ENCODE measurements around the gene DLGAP4. TPM values are rescaled to one million over a fixed set of nuclear protein-coding genes. Genes with fewer than 3 reads are reported as not detected.
A peak's percentile ranks its signal among the peaks of the same experiment; 100 is the strongest.

DLGAP4 gene
- total and polyA plus RNA-seq, 3 experiments from 2014 or later: 15.5 to 19.3 (median 19.1) TPM

DNA sequence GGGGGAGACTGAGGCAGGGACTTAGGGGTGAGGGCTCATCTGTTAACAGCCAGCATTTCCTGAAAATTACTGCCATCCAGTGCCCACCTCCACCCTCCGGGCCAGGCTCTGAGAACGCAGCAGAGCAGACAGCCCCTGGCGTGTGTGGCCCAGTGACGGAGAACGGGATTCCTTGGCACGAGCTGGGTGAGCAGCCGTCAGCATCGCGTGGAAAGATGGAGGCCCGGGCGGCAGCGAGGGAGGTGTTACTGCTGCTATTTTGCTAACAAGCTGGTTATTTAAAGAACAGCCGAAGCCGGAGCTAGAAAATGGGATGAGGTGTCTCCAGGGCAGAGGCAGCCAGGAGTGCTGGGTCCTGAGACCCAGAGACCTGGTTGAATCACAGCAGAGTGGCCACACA lies 62.7 kb downstream of the DLGAP4 start:
- H3K9me3 Mint-ChIP-seq: no peaks in the 10 kb centered on the region
- CTCF ChIA-PET: no interaction called here
- Histone ChIP-seq H3K9me3 (ENCODE audit: low read length) (no peaks in the 10 kb centered on the region), H3K4me1 (ENCODE audit: insufficient read depth, low read length) (no peaks in the 10 kb centered on the region), H3K27me3 (ENCODE audit: insufficient read depth, low read length, poor library complexity, severe bottlenecking) (peaks cover 4% of the 10 kb centered on the region), H3K36me3 (ENCODE audit: insufficient read depth, low read length) (no peaks in the 10 kb centered on the region), H3K27ac (ENCODE audit: low read depth, low read length) (no peak overlapping the region), H3K4me3 (ENCODE audit: low read length) (no peak overlapping the region)
- DNase-seq: no peak
- POLR2A ChIA-PET: no interaction called here
- peaks cover 12 to 20% of the 10 kb centered on the region in 2 donors for H3K27me3 Mint-ChIP-seq
- no peak overlapping the region for H3K27ac Mint-ChIP-seq
- H3K4me3 Mint-ChIP-seq: peak overlapping the region in 1 of 7 donors; percentile 74
- H3K36me3 Mint-ChIP-seq: no peaks in the 10 kb centered on the region
- no peaks in the 10 kb centered on the region for H3K4me1 Mint-ChIP-seq

- CTCF ChIA-PET: no interaction called here
- H3K4me1 Mint-ChIP-seq: no peaks in the 10 kb centered on the region
- DNase-seq: no peak
- Histone ChIP-seq H3K4me1 (ENCODE audit: insufficient read depth, low read length) (no peaks in the 10 kb centered on the region), H3K4me3 (ENCODE audit: low read length) (no peak overlapping the region), H3K27ac (ENCODE audit: low read depth, low read length) (no peak overlapping the region), H3K9me3 (ENCODE audit: low read length) (no peaks in the 10 kb centered on the region), H3K27me3 (ENCODE audit: insufficient read depth, low read length, poor library complexity, severe bottlenecking) (peaks cover 4% of the 10 kb centered on the region), H3K36me3 (ENCODE audit: insufficient read depth, low read length) (no peaks in the 10 kb centered on the region)
- no peak overlapping the region for H3K4me3 Mint-ChIP-seq
- no peaks in the 10 kb centered on the region for H3K36me3 Mint-ChIP-seq
- no peaks in the 10 kb centered on the region for H3K9me3 Mint-ChIP-seq
- POLR2A ChIA-PET: no interaction called here
- no peak overlapping the region for H3K27ac Mint-ChIP-seq
- peaks cover 15 to 20% of the 10 kb centered on the region in 2 donors for H3K27me3 Mint-ChIP-seq
Observed at GRCh38 chr20:36369739-36370138, 63.6 kb downstream of the DLGAP4 start.

DNA sequence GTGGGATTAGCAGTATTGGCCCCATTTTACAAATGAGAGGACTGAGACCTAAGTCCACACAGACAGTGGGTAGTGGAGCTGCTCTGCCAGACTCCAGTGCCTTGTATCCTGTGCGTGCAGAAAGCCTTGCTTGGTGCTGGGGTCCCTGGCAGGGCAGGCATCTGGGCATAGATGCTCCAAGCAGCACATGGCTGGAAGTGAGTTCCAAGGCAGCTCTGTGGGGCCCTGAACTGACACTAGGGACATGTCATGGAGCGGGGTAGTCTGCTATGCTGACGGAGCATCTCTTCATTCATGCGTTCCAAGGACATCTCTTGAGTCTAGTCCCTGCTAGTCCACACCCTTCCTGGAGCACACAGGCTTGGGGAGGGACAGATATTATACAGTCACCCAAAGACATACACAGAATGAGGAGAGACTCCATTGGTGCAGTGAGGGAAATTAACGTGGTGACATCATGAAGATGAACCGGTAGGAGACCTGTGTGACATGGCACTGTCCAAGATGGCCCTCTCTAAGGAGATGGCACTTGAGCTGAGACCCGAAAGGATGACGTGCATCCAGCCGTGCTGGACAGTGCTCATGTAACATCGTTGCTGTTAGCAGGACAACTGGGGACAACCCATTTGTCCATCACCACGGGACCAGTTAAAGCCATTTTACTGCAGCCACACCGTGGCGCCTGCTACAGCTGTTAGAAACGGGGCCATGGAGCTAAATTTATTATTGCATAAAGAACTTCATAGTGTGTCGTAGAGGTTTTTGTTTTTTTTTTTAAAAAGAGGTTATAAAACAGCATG lies 65.1 kb downstream of the DLGAP4 start:
- Mint-ChIP-seq H3K4me1 (no peaks in the 10 kb centered on the region), H3K9me3 (no peaks in the 10 kb centered on the region), H3K27ac (no peak overlapping the region), H3K4me3 (no peak overlapping the region), H3K27me3 (peaks cover 15 to 27% of the 10 kb centered on the region in 2 donors), H3K36me3 (no peaks in the 10 kb centered on the region)
- Histone ChIP-seq H3K36me3 (ENCODE audit: insufficient read depth, low read length) (no peaks in the 10 kb centered on the region), H3K4me3 (ENCODE audit: low read length) (no peak overlapping the region), H3K9me3 (ENCODE audit: low read length) (no peaks in the 10 kb centered on the region), H3K4me1 (ENCODE audit: insufficient read depth, low read length) (no peaks in the 10 kb centered on the region), H3K27me3 (ENCODE audit: insufficient read depth, low read length, poor library complexity, severe bottlenecking) (peaks cover 4% of the 10 kb centered on the region), H3K27ac (ENCODE audit: low read depth, low read length) (no peak overlapping the region)
- DNase-seq: no peak
- ChIA-PET POLR2A (no interaction called here), CTCF (interaction anchor here (0.7 kb wide), 1 partner anchor 38 kb away, joined by 3 read pairs; no protein-coding TSS in a partner anchor)

DNA sequence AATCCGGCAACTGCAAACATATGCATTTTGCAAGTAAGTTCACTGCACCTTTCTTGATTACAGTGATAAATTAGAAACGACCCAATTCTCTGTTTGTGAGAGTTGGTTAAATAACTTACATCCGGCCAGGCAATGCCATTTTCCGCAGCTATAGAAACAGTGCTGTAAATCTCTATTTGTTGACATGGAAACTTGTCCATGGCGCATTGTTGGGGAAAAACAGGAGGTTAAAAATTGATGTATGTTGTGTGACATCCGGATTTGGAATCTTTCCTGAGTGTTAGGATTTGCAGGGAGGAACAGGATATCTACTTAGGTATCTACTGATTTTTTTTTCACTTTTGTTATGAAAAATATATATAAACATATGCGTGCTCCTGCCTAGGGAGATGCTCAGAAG lies 66.5 kb downstream of the DLGAP4 start:
- H3K36me3 Mint-ChIP-seq: no peaks in the 10 kb centered on the region
- H3K27ac ChIP-seq (ENCODE audit: low read depth, low read length): no peak overlapping the region
- POLR2A ChIA-PET: no interaction called here
- H3K27ac Mint-ChIP-seq: no peak overlapping the region
- no peak for DNase-seq
- peaks cover 20 to 36% of the 10 kb centered on the region in 2 donors for H3K27me3 Mint-ChIP-seq
- no peak overlapping the region for H3K4me3 Mint-ChIP-seq
- CTCF ChIA-PET: no interaction called here
- peaks cover 4% of the 10 kb centered on the region for H3K27me3 ChIP-seq (ENCODE audit: insufficient read depth, low read length, poor library complexity, severe bottlenecking)
- H3K4me3 ChIP-seq (ENCODE audit: low read length): no peak overlapping the region
- H3K9me3 Mint-ChIP-seq: no peaks in the 10 kb centered on the region
- H3K36me3 ChIP-seq (ENCODE audit: insufficient read depth, low read length): no peaks in the 10 kb centered on the region
- no peaks in the 10 kb centered on the region for H3K9me3 ChIP-seq (ENCODE audit: low read length)
- no peaks in the 10 kb centered on the region for H3K4me1 ChIP-seq (ENCODE audit: insufficient read depth, low read length)
- no peaks in the 10 kb centered on the region for H3K4me1 Mint-ChIP-seq

GRCh38 chr20:36373089-36373488 lies 67.0 kb downstream of the DLGAP4 start:
- POLR2A ChIA-PET: no interaction called here
- no peak for DNase-seq
- Histone ChIP-seq H3K4me3 (ENCODE audit: low read length) (no peak overlapping the region), H3K36me3 (ENCODE audit: insufficient read depth, low read length) (no peaks in the 10 kb centered on the region), H3K9me3 (ENCODE audit: low read length) (no peaks in the 10 kb centered on the region), H3K27ac (ENCODE audit: low read depth, low read length) (no peak overlapping the region), H3K27me3 (ENCODE audit: insufficient read depth, low read length, poor library complexity, severe bottlenecking) (peaks cover 4% of the 10 kb centered on the region), H3K4me1 (ENCODE audit: insufficient read depth, low read length) (no peaks in the 10 kb centered on the region)
- Mint-ChIP-seq H3K27me3 (peaks cover 21 to 35% of the 10 kb centered on the region in 2 donors), H3K9me3 (no peaks in the 10 kb centered on the region), H3K36me3 (no peaks in the 10 kb centered on the region), H3K4me3 (no peak overlapping the region), H3K27ac (no peak overlapping the region), H3K4me1 (no peaks in the 10 kb centered on the region)
- CTCF ChIA-PET: no interaction called here

DNA sequence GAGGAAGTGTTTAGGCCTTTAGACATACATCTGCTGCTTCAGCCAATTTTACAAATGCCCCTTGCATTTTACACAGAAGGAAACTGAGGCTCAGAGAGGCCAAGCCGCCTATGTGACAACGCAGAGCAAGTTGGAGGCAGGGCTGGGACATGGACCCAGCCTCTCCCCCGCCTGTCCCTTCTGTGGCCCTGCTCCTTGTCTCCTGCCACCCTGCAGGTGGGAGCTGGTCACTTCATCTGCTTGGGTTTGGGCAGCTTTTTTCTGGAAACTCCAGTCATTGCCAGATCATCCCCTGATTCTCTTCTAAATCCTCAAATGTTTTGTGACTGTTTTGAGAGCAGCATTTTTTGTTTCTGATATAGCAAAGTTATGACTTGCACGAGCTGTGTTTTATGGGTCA lies 68.9 kb downstream of the DLGAP4 start:
- CTCF ChIA-PET: no interaction called here
- H3K36me3 ChIP-seq (ENCODE audit: insufficient read depth, low read length): no peaks in the 10 kb centered on the region
- H3K27me3 Mint-ChIP-seq: peaks cover 25 to 49% of the 10 kb centered on the region in 2 donors
- peaks cover 0 to 6% (median 0%) of the 10 kb centered on the region in 3 donors for H3K36me3 Mint-ChIP-seq
- no peak overlapping the region for H3K4me3 Mint-ChIP-seq
- no peaks in the 10 kb centered on the region for H3K9me3 ChIP-seq (ENCODE audit: low read length)
- H3K27ac Mint-ChIP-seq: no peak overlapping the region
- H3K9me3 Mint-ChIP-seq: peaks cover 0 to 2% (median 0%) of the 10 kb centered on the region in 5 donors
- no peaks in the 10 kb centered on the region for H3K4me1 Mint-ChIP-seq
- H3K27me3 ChIP-seq (ENCODE audit: insufficient read depth, low read length, poor library complexity, severe bottlenecking): peaks cover 4% of the 10 kb centered on the region
- no peak overlapping the region for H3K4me3 ChIP-seq (ENCODE audit: low read length)
- H3K4me1 ChIP-seq (ENCODE audit: insufficient read depth, low read length): no peaks in the 10 kb centered on the region
- H3K27ac ChIP-seq (ENCODE audit: low read depth, low read length): no peak overlapping the region
- POLR2A ChIA-PET: no interaction called here
- no peak for DNase-seq

DNA sequence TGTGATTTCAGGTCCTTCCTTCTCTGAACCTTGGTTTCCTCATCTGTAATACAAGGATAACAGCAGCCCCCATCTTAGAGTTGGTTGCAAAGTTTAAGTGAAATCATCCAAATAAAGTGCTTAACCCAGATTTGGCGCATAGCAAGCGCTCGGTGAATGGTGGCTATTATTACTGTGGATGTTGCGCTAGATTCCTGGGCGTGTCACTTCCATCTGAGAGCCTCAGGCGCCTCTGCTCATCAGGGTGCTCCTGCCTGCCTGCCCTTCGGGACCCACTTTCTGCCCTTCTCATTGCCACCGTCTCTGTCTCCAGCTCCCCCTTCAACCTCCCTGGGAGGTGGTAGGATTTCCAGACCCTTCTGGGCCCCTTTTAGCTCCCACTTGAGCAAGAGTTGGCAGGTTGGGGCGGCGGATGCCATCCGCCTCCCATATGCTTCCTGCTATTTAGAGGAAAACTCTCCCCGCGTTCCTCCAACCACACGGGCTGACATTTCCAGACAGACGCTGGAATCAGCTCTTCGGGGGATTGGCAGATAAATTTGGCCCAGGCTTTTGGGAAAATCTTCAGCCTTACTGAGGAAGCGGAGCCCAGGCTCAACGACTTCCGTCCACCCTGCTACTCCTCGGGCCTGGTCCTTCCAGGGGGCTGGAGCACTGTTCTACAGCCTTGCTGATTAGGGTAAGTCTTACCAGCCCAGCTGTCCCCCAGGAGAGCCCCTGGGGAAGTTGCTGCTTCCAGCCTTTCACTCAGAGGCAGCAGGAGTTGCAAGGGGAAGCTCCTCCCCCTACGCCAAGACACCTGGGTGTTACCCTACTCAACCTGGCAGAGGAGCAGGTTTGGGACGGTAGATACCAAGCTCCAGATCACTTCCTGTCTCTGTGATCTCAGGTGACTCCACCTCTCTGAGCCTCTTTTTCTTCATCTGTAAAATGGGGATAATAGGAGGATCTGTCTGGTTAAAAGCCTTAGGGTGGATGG lies 71.5 kb downstream of the DLGAP4 start:
- no peaks in the 10 kb centered on the region for H3K27me3 ChIP-seq (ENCODE audit: insufficient read depth, low read length, poor library complexity, severe bottlenecking)
- Mint-ChIP-seq H3K4me1 (no peaks in the 10 kb centered on the region), H3K27me3 (peaks cover 21 to 53% of the 10 kb centered on the region in 2 donors), H3K4me3 (no peak overlapping the region), H3K27ac (no peak overlapping the region), H3K9me3 (peaks cover 0 to 2% (median 0%) of the 10 kb centered on the region in 5 donors), H3K36me3 (peaks cover 0 to 6% (median 0%) of the 10 kb centered on the region in 3 donors)
- ChIA-PET POLR2A (no interaction called here), CTCF (no interaction called here)
- no peaks in the 10 kb centered on the region for H3K36me3 ChIP-seq (ENCODE audit: insufficient read depth, low read length)
- DNase-seq: no peak
- H3K27ac ChIP-seq (ENCODE audit: low read depth, low read length): no peak overlapping the region
- H3K4me1 ChIP-seq (ENCODE audit: insufficient read depth, low read length): no peaks in the 10 kb centered on the region
- H3K4me3 ChIP-seq (ENCODE audit: low read length): no peak overlapping the region
- H3K9me3 ChIP-seq (ENCODE audit: low read length): no peaks in the 10 kb centered on the region

DNA sequence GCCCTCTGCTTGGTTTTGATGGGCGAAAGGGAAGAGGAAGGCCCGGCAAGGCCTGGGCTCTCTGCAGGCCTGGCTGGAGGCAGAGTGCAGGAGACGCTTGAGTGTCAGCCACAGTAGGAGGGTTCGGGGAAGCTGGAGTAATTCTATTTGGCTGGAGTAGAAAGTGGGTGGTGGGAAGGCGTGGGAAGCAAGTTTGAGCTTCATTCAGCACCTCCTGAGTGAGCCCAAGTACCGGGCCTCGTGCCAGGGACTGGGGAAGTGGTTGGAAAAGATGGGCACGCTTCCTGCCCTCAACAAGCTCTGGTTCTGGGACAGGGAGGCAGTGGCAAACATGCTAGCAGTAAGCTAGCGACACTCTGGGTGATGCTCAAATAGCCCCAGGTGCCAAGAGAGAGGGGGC lies 72.5 kb downstream of the DLGAP4 start:
- peaks cover 0 to 6% (median 0%) of the 10 kb centered on the region in 3 donors for H3K36me3 Mint-ChIP-seq
- Histone ChIP-seq H3K27ac (ENCODE audit: low read depth, low read length) (no peak overlapping the region), H3K4me3 (ENCODE audit: low read length) (no peak overlapping the region), H3K4me1 (ENCODE audit: insufficient read depth, low read length) (no peaks in the 10 kb centered on the region), H3K27me3 (ENCODE audit: insufficient read depth, low read length, poor library complexity, severe bottlenecking) (no peaks in the 10 kb centered on the region), H3K36me3 (ENCODE audit: insufficient read depth, low read length) (no peaks in the 10 kb centered on the region), H3K9me3 (ENCODE audit: low read length) (no peaks in the 10 kb centered on the region)
- H3K27me3 Mint-ChIP-seq: peaks cover 23 to 51% of the 10 kb centered on the region in 2 donors
- H3K4me1 Mint-ChIP-seq: no peaks in the 10 kb centered on the region
- no peak overlapping the region for H3K4me3 Mint-ChIP-seq
- DNase-seq: no peak
- CTCF ChIA-PET: no interaction called here
- POLR2A ChIA-PET: no interaction called here
- peaks cover 0 to 2% (median 0%) of the 10 kb centered on the region in 5 donors for H3K9me3 Mint-ChIP-seq
- H3K27ac Mint-ChIP-seq: no peak overlapping the region
